Tibial artery (tissue), 4 donors: ENCODE data around the gene ARHGEF39.
A peak's percentile ranks its signal among the peaks of the same experiment; 100 is the strongest.

ENCODE experiments used
- DNase-seq, 2 donors: peaks; one replicate each; pipeline ENCODE4 v3.0.0-alpha.2; 2019
- H3K27ac ChIP-seq, 2 donors: fragments of 200-600 bp; sonication (generic) in 1 of 2; 1 replicate in 1 of 2; 2 replicates in 1 of 2; pipeline ENCODE4 v1.5.1; 2018 to 2019; ENCODE audit warnings: mild to moderate bottlenecking in 1 of 2
- H3K27me3 ChIP-seq, 2 donors: fragments of 200-600 bp; sonication (generic) in 1 of 2; one replicate each; pipeline versions ENCODE4 v1.5.1 to v1.6.0; 2016 to 2019
- H3K36me3 ChIP-seq, 3 donors: fragments of 200-600 bp; sonication (generic) in 2 of 3; one replicate each; pipeline ENCODE4 v1.5.1; 2016 to 2019; ENCODE audit warnings: mild to moderate bottlenecking in 2 of 3
- H3K4me1 ChIP-seq, 4 donors: fragments of 200-600 bp; sonication (generic) in 2 of 4; 1 replicate in 3 of 4; 2 replicates in 1 of 4; pipeline ENCODE4 v1.5.1; 2016 to 2019
- H3K4me3 ChIP-seq, 2 donors: fragments of 200-600 bp; sonication (generic) in 1 of 2; 1 replicate in 1 of 2; 2 replicates in 1 of 2; pipeline ENCODE4 v1.5.1; 2018 to 2019; ENCODE audit warnings: mild to moderate bottlenecking in 2 of 2
- H3K9me3 ChIP-seq, 3 donors: fragments of 200-600 bp; sonication (generic) in 1 of 3; one replicate each; pipeline ENCODE4 v1.5.1; 2016 to 2019
- CTCF ChIP-seq, 2 experiments: fragments of 200-600 bp in 1 of 2; fragments of 450-650 bp in 1 of 2; IDR thresholded peaks; one replicate each; pipeline ENCODE4 v1.5.1; 2017 to 2019; ENCODE audit warnings: antibody characterized with exemption in 2 of 2, mild to moderate bottlenecking in 1 of 2, moderate library complexity in 1 of 2
- intact Hi-C: fragments of 100-400 bp; cut with DNase I; formaldehyde crosslinking; loops from one replicate; pipeline ENCODE4 v1.15.0; 2023; ENCODE audit warnings: low total_unique reads

The ARHGEF39 gene

DNA sequence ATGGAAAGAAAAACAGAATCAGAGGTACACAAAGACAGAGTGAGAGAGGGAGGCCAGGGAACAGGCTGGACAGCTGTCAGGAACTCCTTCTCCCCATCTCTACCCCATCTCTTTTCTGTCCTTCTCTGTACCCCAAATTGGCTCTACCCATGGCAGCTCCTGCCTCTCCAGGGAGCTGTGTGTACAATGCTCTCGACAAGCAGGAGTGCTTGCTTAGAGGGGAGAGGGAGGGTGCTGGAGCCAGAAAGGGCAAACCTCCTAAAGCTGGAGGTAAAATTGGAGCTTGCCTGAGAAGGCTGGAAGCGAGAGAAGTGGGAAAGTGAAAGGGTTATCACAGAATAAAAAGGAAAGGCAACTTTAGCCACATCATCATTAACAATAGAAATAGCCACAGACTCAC is 18.3 kb upstream of the ARHGEF39 start:
- no peak for TF ChIP-seq CTCF (IDR thresholded peaks at IDR 0.05)
- peaks cover 67 to 70% (median 67%) of the 10 kb centered on the region in 3 donors for H3K36me3 ChIP-seq
- peak in 1 of 2 donors; percentile 14 for DNase-seq
- H3K9me3 ChIP-seq, result no peaks in the 10 kb centered on the region
- H3K4me3 ChIP-seq, result peak overlapping the region; percentile 93 to 94
- intact Hi-C loops, result no loop called here
- no peaks in the 10 kb centered on the region for H3K27me3 ChIP-seq
- H3K4me1 ChIP-seq, result peaks cover 0 to 58% (median 28%) of the 10 kb centered on the region in 4 donors
- H3K27ac ChIP-seq, result peak overlapping the region; percentile 96 to 97

DNA sequence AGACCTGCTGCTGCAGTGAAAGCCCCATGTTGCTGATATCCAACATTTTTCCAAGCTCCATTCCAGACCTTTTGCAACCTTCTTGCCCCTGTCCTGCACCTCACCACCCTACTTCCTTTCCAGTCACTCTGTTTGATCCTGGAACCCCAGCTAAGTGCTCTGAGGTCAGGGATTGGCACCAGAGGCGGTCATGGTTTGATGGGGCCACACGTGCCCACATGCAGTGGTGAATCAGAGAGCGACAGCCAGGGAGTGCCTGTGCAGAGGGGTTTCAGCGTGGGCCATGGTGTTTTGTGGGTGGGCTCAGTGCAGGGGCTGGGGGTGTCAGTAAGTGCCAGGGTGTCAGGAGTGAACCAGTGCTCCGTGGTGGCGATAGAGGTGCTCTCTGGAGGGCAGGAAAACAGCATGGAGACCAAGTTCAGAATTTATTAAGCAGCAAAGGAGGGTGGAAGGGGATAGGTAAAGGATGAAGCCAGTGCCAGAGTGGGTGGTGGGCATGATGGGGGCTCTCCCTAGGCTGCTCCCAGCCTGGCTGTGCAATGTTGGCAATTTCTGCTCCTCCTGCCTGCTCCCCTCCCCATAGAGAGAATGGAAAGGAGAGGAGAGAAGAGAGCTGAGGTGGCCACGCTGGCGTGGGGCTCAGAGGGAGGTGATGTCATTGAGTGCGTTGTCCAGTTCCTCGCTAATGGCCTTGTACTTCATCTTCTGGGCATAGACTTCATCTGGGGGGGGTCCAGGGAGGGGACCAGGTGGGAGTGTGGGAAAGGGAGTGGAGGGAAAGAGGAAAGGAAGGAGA is 17.7 kb upstream of the ARHGEF39 start:
- peaks cover 61 to 64% (median 61%) of the 10 kb centered on the region in 3 donors for H3K36me3 ChIP-seq
- H3K9me3 ChIP-seq, result no peaks in the 10 kb centered on the region
- peak overlapping the region; percentile 93 to 94 for H3K4me3 ChIP-seq
- peaks cover 0 to 61% (median 28%) of the 10 kb centered on the region in 4 donors for H3K4me1 ChIP-seq
- H3K27ac ChIP-seq, result peak overlapping the region; percentile 96 to 97
- H3K27me3 ChIP-seq, result no peaks in the 10 kb centered on the region
- TF ChIP-seq CTCF (IDR thresholded peaks at IDR 0.05), result no peak
- no peak for DNase-seq
- intact Hi-C loops, result no loop called here

DNA sequence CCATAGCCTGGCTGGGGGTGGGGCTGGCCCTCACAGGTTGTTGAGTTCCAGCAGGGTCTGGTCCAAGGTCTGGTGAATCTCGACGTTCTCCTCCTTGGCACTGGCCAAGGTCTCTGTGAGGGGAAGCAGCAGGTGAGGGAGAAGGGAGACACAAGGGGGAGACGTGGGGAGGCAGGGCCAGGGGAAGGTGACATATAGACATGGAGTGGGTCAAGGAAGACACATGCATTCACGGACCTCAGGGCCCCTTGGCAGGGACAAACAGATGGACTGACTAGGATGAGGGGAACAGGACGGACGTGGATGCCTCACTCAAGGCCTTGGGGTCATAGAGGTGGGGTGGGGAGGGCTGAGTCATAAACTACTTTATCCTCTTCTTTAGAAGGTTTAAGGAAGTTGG is 17.1 kb upstream of the ARHGEF39 start:
- Histone ChIP-seq H3K36me3 (peaks cover 54 to 57% (median 54%) of the 10 kb centered on the region in 3 donors), H3K9me3 (no peaks in the 10 kb centered on the region), H3K4me3 (peak overlapping the region; percentile 93 to 94), H3K4me1 (peaks cover 0 to 61% (median 28%) of the 10 kb centered on the region in 4 donors), H3K27ac (peak overlapping the region; percentile 96 to 97), H3K27me3 (no peaks in the 10 kb centered on the region)
- intact Hi-C loops, result no loop called here
- TF ChIP-seq CTCF (IDR thresholded peaks at IDR 0.05), result no peak
- no peak for DNase-seq

- Histone ChIP-seq H3K4me1 (peaks cover 0 to 61% (median 28%) of the 10 kb centered on the region in 4 donors), H3K9me3 (no peaks in the 10 kb centered on the region), H3K36me3 (peaks cover 48 to 51% (median 49%) of the 10 kb centered on the region in 3 donors), H3K27me3 (no peaks in the 10 kb centered on the region), H3K4me3 (no peak overlapping the region), H3K27ac (peak overlapping the region; percentile 96 to 97)
- DNase-seq, result peak in 1 of 2 donors; percentile 78
- intact Hi-C loops, result no loop called here
- no peak for TF ChIP-seq CTCF (IDR thresholded peaks at IDR 0.05)
Observed at GRCh38 chr9:35681341-35682002, 16.5 kb upstream of the ARHGEF39 start.

GRCh38 chr9:35680331-35681105 is 15.5 kb upstream of the ARHGEF39 start:
- intact Hi-C loops, result no loop called here
- peak in 1 of 2 donors; percentile 84 for DNase-seq
- Histone ChIP-seq H3K27ac (peak overlapping the region; percentile 96 to 97), H3K4me3 (no peak overlapping the region), H3K9me3 (no peaks in the 10 kb centered on the region), H3K27me3 (no peaks in the 10 kb centered on the region), H3K4me1 (peaks cover 0 to 63% (median 36%) of the 10 kb centered on the region in 4 donors), H3K36me3 (peaks cover 39 to 42% (median 39%) of the 10 kb centered on the region in 3 donors)
- TF ChIP-seq CTCF (IDR thresholded peaks at IDR 0.05), result no peak
